Mammary epithelial cell (primary cell): ENCODE data around the gene GPATCH4.

Experiments
- CTCF ChIP-seq, 2 donors: IDR thresholded peaks in 1 of 2; conservative IDR thresholded peaks in 1 of 2; 2 replicates each; pipeline ENCODE4 v1.5.1; 2011 to 2012; ENCODE audit warnings: inconsistent platforms in 2 of 2, low read length in 2 of 2, mild to moderate bottlenecking in 2 of 2, control low read depth in 1 of 2, low read depth in 1 of 2; ENCODE audit not compliant: insufficient read depth in 1 of 2; ENCODE audit errors: extremely low read depth in 1 of 2
- EZH2 ChIP-seq: IDR thresholded peaks from 2 replicates; pipeline ENCODE4 v1.6.1; 2012; ENCODE audit warnings: low read length, inconsistent platforms, borderline replicate concordance

DNA sequence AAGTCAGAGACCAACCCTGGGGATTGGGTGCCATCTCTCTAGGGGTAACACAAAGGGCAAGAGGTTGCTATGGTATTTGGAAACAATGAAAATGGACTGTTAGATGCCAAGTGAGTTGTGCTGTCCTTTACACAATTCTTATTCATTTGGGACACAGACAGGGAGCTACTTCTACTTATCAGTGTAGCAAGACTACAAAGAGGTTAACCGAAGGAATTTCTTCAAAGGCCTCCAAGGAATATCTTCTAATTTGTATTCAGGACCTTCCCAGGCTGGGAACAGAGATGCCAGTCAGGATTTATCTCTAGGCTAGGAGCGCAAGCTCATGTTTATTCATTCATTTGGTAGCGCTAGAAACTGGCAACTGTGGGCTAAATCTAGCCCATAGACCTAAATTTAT, 7.1 kb downstream of the GPATCH4 start:
- TF ChIP-seq EZH2 (no peak), CTCF (conservative IDR thresholded peaks at IDR 0.05 in 1 of 2, IDR thresholded peaks at IDR 0.05 in 1 of 2; ENCODE audit: extremely low read depth in 1 of 2, insufficient read depth in 1 of 2, low read depth in 1 of 2, low read length in 2 of 2) (no peak)
